ENCODE data around the gene PRAMEF18. TPM values are rescaled to one million over a fixed set of nuclear protein-coding genes. Genes with fewer than 3 reads are reported as not detected.
"Not testable (repeated sequence)": the region's sequence is repeated elsewhere in the genome, so short reads cannot be mapped to it uniquely, and the experiment has no call there.

The PRAMEF18 gene
- total RNA-seq, 2 donors from 2014 or later: not detected

DNA sequence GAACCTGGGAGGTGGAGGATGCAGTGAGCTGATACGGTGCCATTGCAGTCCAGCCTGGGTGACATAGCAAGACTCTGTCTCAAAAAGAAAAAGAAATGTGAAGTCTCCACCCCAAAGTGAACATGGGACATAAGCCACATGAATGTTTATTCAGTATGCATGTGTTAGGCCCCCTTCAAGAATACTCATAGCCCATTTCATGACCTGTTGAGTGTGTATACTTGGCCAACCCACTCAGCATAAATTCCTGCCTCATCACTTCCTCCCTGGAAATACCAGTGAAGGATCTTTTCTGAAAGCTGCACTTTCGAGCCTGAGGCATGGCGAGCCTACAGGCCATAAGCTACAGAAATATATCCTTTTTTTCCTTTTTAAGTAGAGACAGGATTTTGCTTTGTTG, 6.8 kb downstream of the PRAMEF18 start:
- ATAC-seq; intact Hi-C loops (cut with DNase I); DNase-seq: not testable (repeated sequence)

DNA sequence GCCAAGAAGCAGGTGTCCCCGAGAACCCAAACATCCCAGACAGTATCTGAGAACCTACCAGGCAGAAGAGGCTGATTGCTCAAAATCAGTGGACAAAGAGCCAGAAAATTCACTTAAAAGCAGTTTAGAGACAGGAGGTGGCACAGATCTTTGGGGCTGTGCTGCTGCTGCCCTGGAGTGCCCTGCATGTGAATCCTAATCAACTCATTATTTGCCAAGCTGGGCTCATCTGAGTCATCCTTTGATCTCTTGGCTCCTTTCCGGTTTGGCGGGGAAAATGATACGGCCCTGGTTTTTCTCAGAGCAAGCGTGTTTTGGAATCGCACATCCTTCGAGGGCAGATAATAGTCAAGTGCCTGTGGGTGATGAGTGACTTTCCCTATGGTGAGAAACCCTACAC, 9.3 kb downstream of the PRAMEF18 start:
- ATAC-seq; DNase-seq; intact Hi-C loops (cut with DNase I): not testable (repeated sequence)

DNA sequence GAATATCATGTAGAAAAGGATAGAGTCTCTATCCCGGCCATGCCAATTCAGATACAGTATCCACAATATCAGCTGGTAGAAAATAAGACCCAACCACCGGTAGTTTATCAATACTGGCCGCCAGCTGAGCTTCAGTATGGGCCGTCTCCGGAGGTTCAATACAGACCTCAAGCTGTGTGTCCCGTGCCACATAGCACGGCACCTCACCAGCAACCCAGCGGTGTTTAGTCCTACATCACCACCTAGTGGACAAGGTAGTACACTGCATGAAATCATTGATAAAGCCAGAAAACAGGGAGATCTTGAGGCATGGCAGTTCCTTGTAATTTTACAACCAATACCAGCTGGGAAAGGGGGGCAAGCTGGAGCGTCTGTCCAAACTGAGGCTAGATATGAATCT, 17.2 kb downstream of the PRAMEF18 start:
- ATAC-seq; intact Hi-C loops (cut with DNase I): not testable (repeated sequence)

DNA sequence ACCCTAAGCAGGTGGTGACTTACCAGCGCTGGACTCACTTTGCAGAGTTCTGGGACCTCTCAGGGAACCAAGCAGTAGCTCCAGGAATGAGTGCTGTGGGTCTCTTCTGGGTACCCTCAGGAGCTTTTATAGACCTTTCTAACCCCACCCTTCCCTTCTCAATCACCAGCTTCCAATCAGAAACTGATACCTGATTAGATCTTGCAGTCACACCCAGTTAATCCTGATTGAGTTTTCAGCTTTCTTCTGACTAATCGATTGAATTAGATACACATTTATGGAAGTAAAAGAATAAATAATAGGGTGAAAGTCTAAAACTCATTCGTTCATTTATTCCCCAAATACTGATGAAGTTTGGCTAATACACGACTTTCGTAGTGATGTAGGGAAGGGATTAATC, 24.6 kb downstream of the PRAMEF18 start, which contains the start of gene PRAMEF13:
TSS of gene PRAMEF13 (minus strand) at position 101 of the 400 bp plus-strand sequence. CDS start 1,820 bp downstream, outside the sequence.
- intact Hi-C loops (cut with DNase I); DNase-seq; ATAC-seq: not testable (repeated sequence)

More for the DNA sequence above, 17.2 kb downstream of the PRAMEF18 start:
- DNase-seq: not testable (repeated sequence)

Other genes starting within 250 kb of the PRAMEF18 start
- not detected for gene PRAMEF27, start 169.6 kb downstream of the PRAMEF18 start, total RNA-seq
- gene HNRNPCL3, start 165.4 kb downstream of the PRAMEF18 start, total RNA-seq: not detected
- not detected for gene PRAMEF25, start 155.4 kb downstream of the PRAMEF18 start, total RNA-seq
- not detected for gene HNRNPCL2, start 109.3 kb downstream of the PRAMEF18 start, total RNA-seq
- gene PRAMEF26, start 70.1 kb downstream of the PRAMEF18 start, total RNA-seq: not detected
- not detected for gene HNRNPCL4, start 60.5 kb downstream of the PRAMEF18 start, total RNA-seq
- gene PRAMEF9, start 54.3 kb downstream of the PRAMEF18 start, total RNA-seq: not detected
- gene PRAMEF13, start 24.7 kb downstream of the PRAMEF18 start, total RNA-seq: not detected
- gene PRAMEF5, start 28.0 kb upstream of the PRAMEF18 start, total RNA-seq: not detected
- gene PRAMEF8, start 59.0 kb upstream of the PRAMEF18 start, total RNA-seq: not detected
- not detected for gene PRAMEF33, start 77.4 kb upstream of the PRAMEF18 start, total RNA-seq
- not detected for gene PRAMEF15, start 89.4 kb upstream of the PRAMEF18 start, total RNA-seq
- not detected for gene PRAMEF14, start 121.0 kb upstream of the PRAMEF18 start, total RNA-seq
- gene PRAMEF19, start 145.8 kb upstream of the PRAMEF18 start, total RNA-seq: not detected
- not detected for gene PRAMEF17, start 163.5 kb upstream of the PRAMEF18 start, total RNA-seq
- not detected for gene PRAMEF20, start 184.3 kb upstream of the PRAMEF18 start, total RNA-seq

Data from left cardiac atrium (tissue), 4 donors.